ENCODE results near the gene PDE11A.

The PDE11A gene

DNA sequence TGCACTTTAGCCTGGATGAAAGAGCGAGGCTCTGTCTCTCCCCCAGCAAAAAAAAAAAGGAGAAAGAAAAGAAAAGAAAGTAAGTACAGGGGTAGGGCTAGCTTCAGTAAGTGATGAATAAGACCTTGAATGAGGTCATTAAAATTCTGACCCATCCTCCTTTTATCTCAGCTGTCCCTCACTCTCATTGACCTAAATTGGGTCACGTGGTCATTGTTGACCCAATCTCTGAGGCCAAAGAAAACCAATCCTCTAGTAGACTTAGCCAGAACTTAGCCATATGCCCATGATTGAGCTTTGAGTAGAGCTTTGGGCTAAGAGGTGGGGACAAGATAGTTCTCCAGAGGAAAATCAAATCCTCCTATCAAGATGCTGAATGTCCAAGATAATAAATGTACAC, 149.3 kb downstream of the PDE11A start:
- no peak for DNase-seq (ENCODE audit: low spot score)

DNA sequence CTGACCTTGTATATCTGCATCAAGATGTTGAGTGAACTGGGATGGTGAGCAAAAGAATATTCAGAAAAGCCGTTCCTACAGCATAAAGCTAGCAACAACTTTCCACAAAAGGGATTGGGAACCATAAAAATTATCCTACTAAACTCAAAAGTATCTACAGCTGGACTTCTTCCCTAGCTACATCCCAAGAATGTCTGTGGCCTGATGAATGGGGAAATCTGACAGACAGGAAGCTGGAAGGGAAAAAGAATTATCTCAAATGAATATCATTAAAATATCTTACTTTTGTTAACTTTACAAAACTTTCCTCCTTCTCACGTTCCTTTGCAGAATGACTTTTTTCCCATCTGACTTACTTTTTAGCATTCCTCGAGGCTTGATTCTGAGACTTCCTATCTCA, 150.9 kb downstream of the PDE11A start:
- no peak for DNase-seq (ENCODE audit: low spot score)

DNA sequence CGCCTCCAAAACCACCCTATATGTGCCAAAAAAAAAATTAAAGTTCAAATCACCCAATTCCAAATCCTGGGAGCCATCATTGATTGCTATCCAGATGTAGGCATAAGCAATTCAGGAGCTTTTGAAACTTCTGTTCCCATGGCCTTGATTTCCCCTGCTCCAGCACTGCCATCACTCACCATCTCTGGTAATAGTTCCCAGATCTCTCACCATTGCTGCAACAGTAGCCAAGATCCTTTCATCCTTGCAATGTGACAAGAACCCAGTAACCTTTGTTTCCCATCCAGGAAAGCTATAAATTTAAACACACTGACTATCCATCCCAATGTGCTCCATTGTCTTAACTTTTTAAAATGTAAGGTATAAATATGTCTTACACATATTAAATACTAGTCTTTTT, 155.4 kb downstream of the PDE11A start:
- no peak for DNase-seq (ENCODE audit: low spot score)

DNA sequence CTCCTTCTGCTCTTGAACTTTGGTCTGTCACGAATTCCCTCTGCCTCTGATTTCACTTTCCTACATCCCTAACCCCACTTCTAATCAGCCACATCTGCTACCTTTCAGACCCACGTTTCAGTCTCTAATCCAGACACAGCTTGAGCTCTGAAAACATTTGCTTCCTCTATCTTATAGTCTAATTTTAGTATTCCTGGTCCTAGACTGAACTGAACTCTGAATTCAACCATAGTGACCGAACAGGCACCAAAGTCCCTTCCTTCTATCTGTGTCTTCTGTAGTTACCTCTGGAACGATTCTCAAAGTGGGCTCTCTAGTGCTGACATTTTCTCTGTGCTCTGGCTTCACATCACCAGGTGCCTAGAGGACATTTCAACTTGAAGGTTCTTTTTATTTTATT, 156.2 kb downstream of the PDE11A start:
- no peak for DNase-seq (ENCODE audit: low spot score)

DNA sequence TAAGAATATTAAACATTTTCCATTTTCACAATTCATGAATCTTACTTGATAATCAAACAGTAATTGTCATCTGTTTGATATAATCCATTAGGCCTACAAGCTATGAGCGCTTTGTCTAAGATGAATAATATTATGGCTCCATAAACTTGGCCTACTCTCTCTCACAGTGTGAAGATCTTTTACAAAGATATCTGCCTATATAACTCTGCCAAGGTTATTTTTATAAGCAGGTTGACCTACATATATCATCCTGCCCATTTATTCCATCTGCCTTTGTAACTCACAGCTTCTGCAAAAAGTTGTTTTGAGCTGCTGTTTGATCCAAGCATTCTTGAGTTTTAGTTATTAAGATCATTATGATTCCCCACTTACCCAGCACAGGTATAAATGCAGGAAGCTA, 158.3 kb downstream of the PDE11A start:
- no peak for DNase-seq (ENCODE audit: low spot score)

DNA sequence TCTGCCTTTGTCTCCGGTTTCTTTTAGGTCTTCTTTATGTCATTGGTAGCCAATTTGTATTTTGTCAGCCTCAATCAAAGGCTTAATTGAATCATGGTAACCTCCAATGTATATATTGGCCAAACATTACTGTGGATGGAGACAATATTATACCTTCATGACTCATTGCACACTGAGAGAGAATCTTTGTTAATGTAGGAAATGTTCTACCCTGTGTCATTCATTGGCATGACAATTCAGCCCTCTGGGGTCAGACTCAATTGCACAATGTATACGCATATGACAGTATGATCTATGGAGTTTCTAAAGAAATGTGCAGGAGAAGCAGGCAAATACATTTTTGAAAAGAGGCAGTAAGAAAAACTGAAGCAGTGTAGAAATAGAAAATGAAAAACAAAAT, 162.6 kb downstream of the PDE11A start:
- DNase-seq (ENCODE audit: low spot score): peak; percentile 11

DNA sequence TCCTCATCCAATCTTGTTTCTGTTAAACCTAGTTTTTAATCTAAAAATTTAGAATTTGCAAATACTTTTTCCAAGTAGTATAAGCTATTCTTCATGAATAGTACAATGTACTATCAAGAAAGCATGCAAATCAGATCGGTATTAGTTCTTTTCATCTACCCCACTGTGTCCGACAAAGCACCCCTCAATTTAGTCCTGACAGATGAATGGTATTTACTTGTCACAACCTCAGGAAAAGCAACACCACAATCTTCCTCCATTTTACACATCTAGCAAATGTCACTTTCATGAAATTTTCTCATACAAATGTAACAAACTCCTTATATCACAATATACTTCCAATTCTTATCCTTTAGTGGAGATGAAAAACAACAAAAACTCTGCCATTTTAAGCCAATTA, 163.8 kb downstream of the PDE11A start:
- no peak for DNase-seq (ENCODE audit: low spot score)

DNA sequence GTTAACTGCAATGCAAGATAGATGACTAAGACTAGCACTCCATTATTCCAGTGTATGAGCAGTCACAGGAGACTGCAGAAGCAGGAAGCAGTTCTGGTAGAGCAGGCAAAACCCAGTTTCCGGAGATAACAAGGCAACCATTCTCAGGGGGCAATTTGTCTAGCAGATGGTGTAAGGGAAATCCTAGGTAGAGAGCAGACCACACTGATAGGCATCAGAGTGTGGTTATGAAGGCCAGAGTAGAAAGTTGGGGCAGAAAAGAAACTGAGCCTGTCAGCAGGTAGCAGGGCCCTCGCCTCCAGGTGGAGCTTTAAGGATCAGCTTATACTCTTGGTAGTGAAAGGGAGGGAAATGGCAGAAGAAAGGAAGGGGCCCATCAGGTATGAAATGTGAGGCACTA, 164.4 kb downstream of the PDE11A start:
- peak; percentile 38 for DNase-seq (ENCODE audit: low spot score)

DNA sequence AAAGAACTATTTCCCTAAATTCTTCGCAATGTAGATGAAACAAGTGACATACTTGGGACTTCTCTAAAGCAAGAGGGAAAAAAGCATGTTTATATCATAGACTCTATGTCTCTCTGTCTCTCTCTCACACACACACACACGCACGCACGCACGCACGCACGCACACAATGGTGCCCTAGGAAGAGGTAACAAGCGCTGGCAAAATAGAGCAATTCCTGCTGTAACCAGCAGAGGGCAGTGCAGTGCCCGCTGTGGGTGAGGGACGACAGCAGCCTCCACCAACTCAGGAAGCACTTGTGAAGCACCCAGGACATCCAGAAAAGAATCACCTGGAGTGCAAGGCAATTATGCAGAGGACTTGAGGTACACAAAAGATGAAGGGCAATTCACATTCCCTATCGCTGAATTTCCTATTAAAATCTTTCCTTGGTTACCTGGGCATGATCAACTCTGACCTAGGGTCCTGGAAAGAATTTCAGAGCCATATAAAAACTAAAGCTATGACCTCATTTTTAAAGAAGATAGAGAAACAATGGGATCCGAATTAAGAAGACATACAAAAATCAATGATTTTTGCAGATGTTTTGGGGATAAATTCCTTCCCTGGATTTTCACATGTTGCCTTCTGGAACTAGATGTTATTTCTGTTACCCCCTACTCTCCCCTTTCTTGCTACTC, 166.4 kb downstream of the PDE11A start:
- DNase-seq (ENCODE audit: low spot score): peak; percentile 80

DNA sequence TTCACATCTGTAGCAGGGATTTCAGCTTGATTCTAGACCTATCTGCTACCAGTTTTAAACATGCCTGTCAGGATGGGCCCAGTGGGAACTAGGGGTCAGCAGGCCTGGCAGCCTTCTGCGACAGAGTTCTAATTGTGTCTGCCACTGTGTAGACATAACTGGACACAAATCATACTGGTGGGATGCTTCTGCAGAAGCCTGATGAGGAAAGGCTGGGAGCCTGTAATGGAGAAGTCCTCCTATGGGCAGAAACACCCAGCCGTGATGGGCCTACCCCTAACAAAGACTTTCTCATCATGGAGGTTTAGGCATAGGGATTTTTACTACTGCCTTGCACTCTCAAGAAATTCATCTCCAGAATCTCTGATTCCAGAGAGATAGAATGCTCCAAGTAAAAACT, 166.9 kb downstream of the PDE11A start:
- DNase-seq (ENCODE audit: low spot score): no peak

DNA sequence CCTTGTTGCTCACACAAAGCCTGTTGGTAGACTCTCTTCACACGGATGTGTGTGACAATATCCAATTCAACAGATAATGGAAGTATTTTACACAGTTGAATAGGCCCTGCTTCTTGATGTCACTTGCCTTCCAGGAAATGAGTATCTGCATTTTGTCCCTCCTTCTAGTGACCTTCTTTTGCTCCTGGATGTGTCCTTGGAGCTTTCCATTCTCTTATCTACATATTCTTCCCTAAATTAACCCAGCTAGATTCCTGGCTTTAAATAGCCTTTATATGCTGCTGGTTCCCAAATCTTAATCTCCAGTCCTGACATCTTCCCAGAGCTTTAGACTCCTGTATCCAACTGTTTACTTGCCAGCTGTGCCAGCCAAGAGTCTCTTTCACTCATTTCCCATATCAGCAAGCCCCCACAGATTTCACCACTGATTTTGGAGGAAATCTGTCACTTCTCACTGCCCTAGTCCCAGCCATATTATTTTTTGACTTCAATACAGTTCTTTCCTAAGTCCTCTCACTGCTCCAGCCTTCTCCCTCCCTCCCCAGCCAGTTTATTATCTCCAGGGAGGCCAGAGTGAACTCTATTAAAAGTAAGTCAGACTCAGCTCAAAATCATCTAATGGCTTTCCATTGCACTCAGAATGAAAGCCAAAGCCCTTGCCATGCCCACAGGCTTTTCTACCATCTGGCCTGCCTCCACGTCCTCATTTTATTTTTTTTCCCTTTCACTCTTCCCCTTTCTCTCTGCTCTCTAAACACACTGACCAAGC, 170.0 kb downstream of the PDE11A start:
- no peak for DNase-seq (ENCODE audit: low spot score)

DNA sequence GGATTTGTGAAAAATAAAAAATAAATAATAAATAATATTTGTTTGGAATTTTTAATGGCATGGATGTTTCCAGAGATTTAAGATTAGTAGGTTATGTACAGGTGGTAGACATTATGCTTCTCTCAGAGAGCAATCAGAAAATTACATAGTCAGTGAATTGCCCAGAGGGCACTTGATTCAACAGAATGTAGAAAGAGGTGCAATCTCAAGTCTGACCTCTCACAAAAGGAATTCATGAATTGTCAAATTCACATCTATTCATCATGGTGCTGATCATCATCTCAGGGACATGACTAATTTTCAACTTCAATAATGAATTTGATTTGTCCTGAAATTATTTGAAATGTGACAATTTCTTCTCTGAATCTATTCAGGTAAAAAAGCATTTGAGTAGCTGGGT, 172.5 kb downstream of the PDE11A start:
- peak; percentile 33 for DNase-seq (ENCODE audit: low spot score)

DNA sequence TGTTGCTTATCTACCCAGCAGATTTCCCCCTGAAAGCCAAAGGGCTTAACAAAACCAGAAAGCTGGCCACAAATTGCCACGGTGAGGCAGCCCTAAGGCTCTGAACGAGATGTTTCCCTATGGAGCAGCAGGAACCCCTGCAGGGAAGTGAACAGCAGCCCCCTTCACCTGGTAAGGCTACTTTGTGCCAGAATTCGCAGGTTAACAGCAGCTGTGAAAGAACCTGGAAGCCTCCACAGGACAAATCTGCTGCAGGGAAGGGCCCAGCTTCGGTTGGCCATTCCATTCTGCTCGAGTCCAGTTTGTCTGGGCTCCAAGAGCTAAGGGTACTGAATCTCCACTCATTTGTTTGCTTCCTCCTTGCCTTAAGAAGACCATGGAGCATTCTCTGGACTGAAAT, 175.3 kb downstream of the PDE11A start:
- DNase-seq (ENCODE audit: low spot score): no peak

DNA sequence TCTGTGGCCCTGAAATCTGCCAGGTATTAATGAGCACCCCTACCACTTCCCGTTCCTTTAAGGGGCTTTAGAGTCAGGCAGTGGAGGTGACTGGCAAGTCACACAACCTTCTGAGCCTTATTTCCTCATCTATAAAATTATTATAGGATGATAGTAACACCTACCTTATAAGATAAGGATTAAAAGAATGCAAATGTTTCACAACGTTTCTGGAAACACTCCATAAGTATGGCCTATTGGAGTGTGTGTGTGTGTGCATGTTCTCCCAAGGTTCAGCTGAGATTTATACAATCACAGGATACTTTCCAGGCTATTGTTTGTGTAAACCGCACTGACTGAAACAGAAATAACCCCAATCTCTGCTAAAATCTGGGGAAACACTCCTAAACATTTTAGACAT, 176.0 kb downstream of the PDE11A start:
- DNase-seq (ENCODE audit: low spot score): no peak

DNA sequence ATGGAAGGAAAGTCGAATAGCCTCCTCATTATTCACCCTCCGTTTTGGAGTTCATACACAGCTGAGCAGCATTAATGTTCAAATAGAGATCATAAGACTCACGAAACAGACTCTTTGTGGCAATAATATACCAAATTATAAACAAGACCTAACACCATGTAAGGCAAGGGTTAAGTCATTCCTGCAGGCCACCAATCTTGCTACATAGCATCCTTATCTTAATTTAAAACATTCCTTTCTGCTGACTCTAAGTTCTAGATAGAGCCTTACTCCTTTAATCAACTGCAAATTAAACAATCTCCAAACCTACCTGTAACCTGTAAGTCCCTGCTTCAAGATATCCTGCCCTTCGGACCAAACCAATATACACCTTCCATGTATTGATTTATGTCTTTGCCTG, 178.0 kb downstream of the PDE11A start:
- DNase-seq (ENCODE audit: low spot score): no peak

DNA sequence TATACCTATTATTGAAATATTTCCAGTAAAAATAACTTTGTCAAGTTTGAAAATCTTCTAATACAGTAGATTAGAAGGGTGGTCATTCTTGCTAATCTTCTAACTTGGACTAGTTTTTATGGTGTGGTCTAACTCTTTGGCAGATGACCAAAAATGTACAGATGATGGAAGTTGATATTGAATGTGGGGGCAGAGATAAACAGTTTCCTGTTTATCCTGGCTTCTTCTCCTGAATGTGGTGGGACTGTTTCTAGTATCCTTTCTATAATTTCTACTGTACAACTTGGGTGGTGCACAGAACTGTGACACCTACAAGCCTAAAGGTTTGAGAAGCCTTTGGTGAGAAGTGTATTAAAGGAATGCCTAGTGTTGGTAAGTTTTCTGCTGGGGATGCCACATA, 178.7 kb downstream of the PDE11A start:
- no peak for DNase-seq (ENCODE audit: low spot score)

DNA sequence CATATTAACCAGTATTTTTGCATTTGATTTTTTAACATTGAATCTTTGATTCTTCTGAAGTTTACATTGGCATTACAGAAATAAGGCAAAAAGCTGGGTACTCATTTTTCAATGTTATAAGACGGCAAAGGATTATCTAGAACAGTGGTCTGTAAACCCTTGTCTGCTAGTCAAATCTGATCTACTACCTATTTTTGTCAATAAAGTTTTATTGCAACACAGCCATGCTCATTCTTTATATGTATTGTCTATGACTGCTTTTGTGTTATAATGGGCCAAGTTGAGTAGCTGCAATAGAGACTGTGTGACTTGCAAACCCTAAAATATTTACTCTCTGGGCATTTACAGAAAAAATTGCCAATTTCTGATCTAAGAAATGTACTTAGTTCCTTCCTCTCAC, 181.0 kb downstream of the PDE11A start:
- DNase-seq (ENCODE audit: low spot score): no peak

DNA sequence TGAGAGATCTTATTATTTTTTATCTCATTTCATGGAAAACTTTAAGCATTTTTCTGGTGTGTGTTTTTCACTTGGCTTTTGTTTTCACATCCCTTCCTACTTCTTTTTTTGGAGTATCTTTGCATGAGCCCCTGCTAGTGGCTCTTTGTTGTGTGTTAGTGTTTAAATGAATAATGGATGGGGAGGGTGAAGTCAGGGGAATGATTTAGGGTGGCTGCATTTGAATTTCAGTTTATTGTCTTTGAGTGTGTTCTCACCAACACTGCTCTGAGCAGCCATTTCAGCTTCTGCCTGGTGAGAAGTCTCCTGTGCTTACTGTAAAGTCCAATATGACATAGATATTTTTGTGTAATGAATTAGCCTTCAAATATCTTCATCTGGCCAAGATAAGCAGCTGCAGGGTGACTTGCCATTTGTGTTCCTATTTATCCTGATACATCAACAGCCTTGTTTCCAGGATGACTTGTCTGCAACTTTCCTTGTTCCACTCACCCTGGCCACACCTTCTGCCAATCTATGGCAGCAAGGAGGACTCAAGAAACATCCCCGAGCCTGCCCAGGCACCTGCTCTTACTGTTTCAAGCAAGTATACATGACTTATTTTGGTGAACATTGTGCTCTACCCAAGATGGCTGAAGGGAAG, 182.6 kb downstream of the PDE11A start:
- DNase-seq (ENCODE audit: low spot score): no peak

DNA sequence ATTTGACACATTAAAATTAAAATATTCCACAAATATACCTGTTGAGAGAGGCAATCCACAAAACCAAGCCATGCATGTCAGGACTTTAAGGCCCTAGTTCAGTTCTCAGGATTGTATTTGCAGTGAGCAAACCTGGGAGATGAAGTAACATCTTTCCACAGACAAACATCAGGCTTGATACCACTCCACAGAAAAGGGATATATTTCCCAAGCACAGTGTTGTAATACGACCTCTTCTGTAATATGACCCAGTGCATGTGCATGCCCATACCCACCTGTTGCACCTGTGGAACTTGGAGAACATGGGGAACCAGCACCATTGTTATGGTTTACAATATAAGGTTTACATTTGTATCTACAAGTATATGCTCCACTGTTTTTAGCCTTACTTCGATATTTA, 184.0 kb downstream of the PDE11A start:
- no peak for DNase-seq (ENCODE audit: low spot score)

DNA sequence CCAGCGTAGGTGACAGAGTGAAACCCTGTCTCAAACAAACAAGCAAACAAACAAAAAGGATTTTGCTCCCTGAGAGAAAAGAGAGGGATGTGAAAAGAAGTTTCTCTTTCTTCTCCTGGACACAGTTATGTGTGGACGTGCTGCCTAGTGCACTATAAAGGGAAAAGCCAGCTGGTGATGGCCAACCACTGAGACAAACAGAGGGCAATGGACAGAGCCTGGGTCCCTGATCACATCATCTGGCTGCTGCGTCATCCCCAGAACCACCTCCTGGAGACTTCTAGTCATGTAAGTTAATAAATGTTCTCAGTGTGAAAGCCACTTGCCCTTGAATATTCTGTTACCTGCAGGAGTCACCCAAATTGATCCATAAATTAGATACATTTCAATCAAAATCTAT, 184.9 kb downstream of the PDE11A start:
- no peak for DNase-seq (ENCODE audit: low spot score)

DNA sequence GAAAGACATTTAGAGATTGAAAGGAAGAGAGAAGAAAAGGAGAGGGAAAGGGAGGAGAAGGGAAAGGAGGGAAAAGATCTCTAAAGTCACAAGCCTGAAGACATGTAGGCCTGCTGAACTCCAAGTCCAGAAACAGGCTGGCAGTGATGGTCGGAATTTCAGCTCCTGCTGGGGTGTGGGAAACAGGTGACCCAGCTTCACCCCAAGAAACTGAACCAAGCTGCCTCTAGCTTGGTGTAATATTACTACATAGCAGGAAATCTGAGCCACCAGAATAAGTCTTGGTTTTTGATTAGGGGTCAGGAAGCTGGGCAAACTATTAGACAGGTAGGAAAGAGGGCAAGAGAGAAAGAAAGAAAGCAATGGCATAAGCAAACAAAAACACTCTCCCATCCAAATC, 185.8 kb downstream of the PDE11A start:
- no peak for DNase-seq (ENCODE audit: low spot score)

DNA sequence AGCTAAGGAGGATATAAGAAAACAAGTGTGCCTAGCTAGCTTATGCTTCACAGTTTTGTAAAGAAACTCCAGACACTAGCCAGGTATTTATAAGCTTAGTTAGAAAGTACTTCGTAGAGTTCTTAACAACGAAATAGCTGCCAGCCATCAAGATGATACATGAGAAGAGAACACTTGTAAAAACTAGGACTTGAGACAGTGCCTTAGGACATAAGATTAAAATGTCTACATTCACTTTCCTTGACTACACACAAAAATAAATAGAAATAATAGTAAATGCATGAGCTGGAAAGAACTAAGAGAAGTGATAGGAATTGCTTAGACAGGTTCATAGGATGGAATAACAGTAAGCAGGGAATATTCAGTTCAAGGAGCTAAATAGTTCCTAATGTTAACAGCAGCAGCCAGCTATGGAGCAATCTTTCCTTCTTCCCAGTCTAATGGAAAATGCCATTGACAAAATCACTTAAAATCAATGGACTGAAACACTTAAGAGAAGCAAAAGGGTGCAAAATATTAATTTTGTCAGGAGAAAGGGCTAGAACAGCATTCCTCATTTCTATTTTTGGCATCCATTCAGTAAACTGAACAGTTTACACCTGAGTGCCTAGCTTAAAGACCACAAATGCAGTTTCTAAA, 186.6 kb downstream of the PDE11A start:
- DNase-seq (ENCODE audit: low spot score): no peak

DNA sequence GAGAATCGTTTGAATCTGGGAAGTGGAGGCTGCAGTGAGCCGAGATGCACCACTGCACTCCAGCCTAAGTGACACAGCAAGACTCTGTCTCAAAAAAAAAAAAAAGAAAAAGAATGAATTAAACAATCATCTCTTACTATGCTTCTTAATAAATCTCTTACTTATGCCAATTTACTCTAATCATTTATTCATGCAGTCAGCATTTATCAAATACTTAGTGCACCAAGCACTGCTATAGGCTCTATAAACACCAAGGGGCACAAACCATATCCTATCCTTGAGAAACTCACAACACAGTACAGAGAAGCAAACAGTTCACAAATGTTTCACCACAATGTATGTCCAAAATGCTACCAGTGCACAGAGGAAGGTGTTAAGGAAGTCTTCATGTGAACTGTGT, 189.4 kb downstream of the PDE11A start:
- no peak for DNase-seq (ENCODE audit: low spot score)
